Gastroesophageal sphincter (tissue), 4 donors: ENCODE results near the gene EIF3D. TPM values are rescaled to one million over a fixed set of nuclear protein-coding genes. Genes with fewer than 3 reads are reported as not detected.

Source experiments
- ATAC-seq: fragments of 150-250 bp; one replicate; pipeline ENCODE4 v1.9.1; 2016; ENCODE audit warnings: mild to moderate bottlenecking, moderate library complexity
- H3K27ac ChIP-seq, 4 donors: fragments of 200-600 bp; sonication (generic) in 3 of 4; 1 replicate in 3 of 4; 2 replicates in 1 of 4; pipeline ENCODE4 v1.5.1; 2016 to 2019
- H3K27me3 ChIP-seq: fragments of 200-600 bp; sonication (generic); one replicate; pipeline ENCODE4 v1.5.1; 2019
- H3K36me3 ChIP-seq, 2 donors: fragments of 200-600 bp; sonication (generic); one replicate each; pipeline ENCODE4 v1.5.1; 2019; ENCODE audit warnings: control low read depth in 1 of 2
- H3K4me1 ChIP-seq, 3 donors: fragments of 200-600 bp; sonication (generic); 1 replicate in 2 of 3; 2 replicates in 1 of 3; pipeline ENCODE4 v1.5.1; 2016 to 2019; ENCODE audit warnings: control low read depth in 2 of 3
- H3K4me3 ChIP-seq, 2 donors: fragments of 200-600 bp; sonication (generic); one replicate each; pipeline ENCODE4 v1.5.1; 2019; ENCODE audit warnings: mild to moderate bottlenecking in 1 of 2, moderate library complexity in 1 of 2
- H3K9me3 ChIP-seq, 3 donors: fragments of 200-600 bp; sonication (generic); one replicate each; pipeline ENCODE4 v1.5.1; 2017 to 2019; ENCODE audit warnings: control low read depth in 2 of 3
- EP300 ChIP-seq: sonication (generic); formaldehyde crosslinking; IDR thresholded peaks from one replicate; pipeline ENCODE4 v1.6.1; 2017; ENCODE audit warnings: antibody characterized with exemption, mild to moderate bottlenecking
- POLR2A ChIP-seq, 2 donors: fragments of 450-650 bp; IDR thresholded peaks; one replicate each; pipeline ENCODE4 v1.6.1; 2017; ENCODE audit warnings: antibody characterized with exemption in 2 of 2, mild to moderate bottlenecking in 2 of 2, moderate library complexity in 1 of 2
- POLR2AphosphoS5 ChIP-seq: sonication (generic); formaldehyde crosslinking; IDR thresholded peaks from one replicate; pipeline ENCODE4 v1.6.1; 2017; ENCODE audit warnings: antibody characterized with exemption
- whole genome bisulfite sequencing, 2 donors: methylation state at CpG; one replicate each; pipeline ENCODE4 v1.1.5; 2018; ENCODE audit warnings: low coverage in 1 of 2; 5-methylcytosine and 5-hydroxymethylcytosine counted together
- total RNA-seq, 4 donors: library from RNA; depleted of rRNA; stranded (reverse); fragments of >200 nt; gene quantifications; one replicate each; pipeline ENCODE4 v1.1.0, GENCODE V29; 2016
- TF ChIP-seq, protein P1 (sequence below), 4 experiments: fragments of 200-600 bp in 2 of 4; fragments of 450-650 bp in 2 of 4; sonication (generic) in 1 of 4; IDR thresholded peaks; one replicate each; pipeline ENCODE4 v1.5.1; 2017 to 2019; ENCODE audit warnings: antibody characterized with exemption in 4 of 4, mild to moderate bottlenecking in 2 of 4, moderate library complexity in 2 of 4

Gene EIF3D
- total RNA-seq, 4 donors from 2014 or later, result 244 to 309 (median 271) TPM

DNA sequence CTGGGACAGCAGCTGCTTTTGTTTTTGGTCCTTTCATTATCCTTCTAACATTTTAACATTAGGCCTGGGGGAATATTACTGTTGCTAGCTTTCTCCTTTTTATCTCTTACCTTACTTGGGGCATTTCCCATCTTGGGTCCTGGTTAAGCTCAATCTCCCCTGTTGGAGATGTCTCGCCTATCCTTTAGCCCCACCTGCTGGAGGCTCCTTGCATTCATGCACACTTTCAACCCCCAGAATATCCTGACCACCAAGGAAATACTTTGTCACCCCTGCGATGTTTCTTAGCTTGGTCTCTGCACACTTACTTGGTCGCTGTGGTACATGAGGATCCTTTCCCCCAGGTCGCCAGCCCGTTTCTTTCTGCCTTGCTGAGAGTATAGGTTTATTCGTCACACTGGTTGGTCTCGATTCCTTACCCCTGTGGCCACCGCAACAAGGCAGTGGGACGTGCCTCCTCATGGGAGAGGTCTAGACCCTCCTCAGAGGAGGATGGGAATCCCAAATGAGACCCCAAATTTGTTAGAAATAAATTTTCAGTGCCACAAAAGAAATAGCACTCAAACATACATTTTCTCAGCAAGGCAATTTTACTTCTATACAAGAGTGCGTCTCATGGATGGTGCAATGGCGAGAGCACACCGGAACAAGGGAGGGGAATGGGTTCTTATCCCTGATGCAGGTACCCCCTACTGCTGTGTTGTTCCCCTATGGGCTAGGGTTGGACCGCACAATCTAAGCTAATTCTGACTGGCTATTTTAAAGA is 42.2 kb downstream of the EIF3D start:
- no peak for ATAC-seq
- Histone ChIP-seq H3K27me3 (no peaks in the 10 kb centered on the region), H3K4me1 (peaks cover 0 to 8% (median 0%) of the 10 kb centered on the region in 3 donors), H3K4me3 (no peak overlapping the region), H3K9me3 (no peaks in the 10 kb centered on the region), H3K36me3 (peaks cover 0 to 31% of the 10 kb centered on the region in 2 donors), H3K27ac (no peak overlapping the region)
- WGBS, 2 donors, result 74 to 100% methylated on average over 3 to 11 of the region's 13 CpGs
- TF ChIP-seq POLR2AphosphoS5, result peak; percentile 66
- TF ChIP-seq EP300, result no peak
- no peak for TF ChIP-seq POLR2A (IDR thresholded peaks at IDR 0.05)
- TF ChIP-seq, protein P1, sequence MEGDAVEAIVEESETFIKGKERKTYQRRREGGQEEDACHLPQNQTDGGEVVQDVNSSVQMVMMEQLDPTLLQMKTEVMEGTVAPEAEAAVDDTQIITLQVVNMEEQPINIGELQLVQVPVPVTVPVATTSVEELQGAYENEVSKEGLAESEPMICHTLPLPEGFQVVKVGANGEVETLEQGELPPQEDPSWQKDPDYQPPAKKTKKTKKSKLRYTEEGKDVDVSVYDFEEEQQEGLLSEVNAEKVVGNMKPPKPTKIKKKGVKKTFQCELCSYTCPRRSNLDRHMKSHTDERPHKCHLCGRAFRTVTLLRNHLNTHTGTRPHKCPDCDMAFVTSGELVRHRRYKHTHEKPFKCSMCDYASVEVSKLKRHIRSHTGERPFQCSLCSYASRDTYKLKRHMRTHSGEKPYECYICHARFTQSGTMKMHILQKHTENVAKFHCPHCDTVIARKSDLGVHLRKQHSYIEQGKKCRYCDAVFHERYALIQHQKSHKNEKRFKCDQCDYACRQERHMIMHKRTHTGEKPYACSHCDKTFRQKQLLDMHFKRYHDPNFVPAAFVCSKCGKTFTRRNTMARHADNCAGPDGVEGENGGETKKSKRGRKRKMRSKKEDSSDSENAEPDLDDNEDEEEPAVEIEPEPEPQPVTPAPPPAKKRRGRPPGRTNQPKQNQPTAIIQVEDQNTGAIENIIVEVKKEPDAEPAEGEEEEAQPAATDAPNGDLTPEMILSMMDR (IDR thresholded peaks at IDR 0.05), result peak in 3 of 4 experiments; percentile 72 to 86 (median 75)

DNA sequence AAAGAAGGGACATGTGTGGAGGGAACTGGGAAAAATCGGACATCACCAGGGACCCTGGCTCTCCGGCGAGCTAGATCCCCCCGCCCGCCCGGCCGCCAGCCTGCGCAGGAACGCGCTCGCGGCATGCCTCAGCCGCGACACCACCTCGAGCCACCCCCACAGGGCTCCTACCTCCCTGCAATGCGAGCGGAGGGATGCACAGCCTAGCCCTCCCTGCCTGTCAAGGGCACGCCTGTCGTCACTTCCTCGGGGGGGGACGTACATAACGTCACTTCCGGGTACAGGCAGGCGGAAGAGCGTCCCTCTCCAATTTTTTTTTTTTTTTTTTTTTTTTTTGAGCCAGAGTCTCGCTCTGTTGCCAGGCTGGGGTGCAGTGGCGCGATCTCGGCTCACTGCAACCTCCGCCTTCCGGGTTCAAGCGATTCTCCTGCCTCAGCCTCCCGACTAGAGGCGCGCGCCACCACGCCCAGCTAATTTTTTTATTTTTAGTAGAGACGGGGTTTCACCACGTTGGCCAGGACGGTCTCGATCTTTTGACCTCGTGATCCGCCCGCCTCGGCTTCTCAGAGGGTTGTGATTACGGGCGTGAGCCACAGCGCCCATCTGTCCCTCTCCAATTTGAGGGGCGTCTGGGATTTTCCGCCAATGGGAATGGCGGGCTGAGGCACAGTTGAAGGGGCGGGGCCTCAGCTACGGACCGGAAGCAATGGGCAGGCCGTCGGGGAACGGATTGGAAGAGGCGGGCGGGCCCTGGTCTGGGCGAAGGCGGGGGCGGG is 47.4 kb downstream of the EIF3D start, which contains the start of gene TXN2:
TSS of gene TXN2 (minus strand) at position 248 of the 776 bp plus-strand sequence. CDS start 803 bp downstream, outside the sequence.
- TF ChIP-seq POLR2AphosphoS5 (peak; percentile 97), EP300 (no peak), POLR2A (IDR thresholded peaks at IDR 0.05) (peak; percentile 84 to 87)
- peak; percentile 94 for ATAC-seq
- H3K4me3 ChIP-seq, result peak within 1 kb of the TSS; percentile 66 to 79
- H3K27ac ChIP-seq, result peak within 1 kb of the TSS; percentile 91 to 98 (median 94)
- no peaks in the 10 kb centered on the region for H3K9me3 ChIP-seq
- no peaks in the 10 kb centered on the region for H3K27me3 ChIP-seq
- H3K4me1 ChIP-seq, result peaks cover 3 to 37% (median 8%) of the 10 kb centered on the region in 3 donors
- WGBS, 2 donors, result 1% methylated on average over 15 to 33 of the region's 62 CpGs
- H3K36me3 ChIP-seq, result peaks cover 0 to 34% of the 10 kb centered on the region in 2 donors

DNA sequence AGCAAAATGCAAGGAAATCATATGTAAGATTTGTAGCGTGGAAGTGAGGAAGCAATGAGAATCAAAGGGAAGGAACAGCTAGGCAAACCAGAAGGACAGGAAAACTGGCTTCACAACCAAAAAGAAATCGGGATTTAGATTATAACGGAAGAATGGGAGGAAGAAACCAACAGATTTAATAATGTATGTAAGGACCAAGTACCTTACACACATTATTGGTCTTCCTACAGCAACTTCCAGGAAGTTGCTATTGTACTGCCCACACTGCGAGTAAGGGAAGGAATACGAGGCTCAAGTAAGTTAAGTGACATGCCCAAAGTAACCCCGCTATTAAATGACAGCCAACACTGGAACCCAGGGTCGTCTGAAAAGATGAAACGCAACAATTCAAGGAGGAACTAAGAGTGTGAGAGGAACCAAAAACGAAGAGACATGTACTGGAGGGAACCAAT is 48.0 kb downstream of the EIF3D start:
- TF ChIP-seq, protein P1 (IDR thresholded peaks at IDR 0.05), result no peak
- TF ChIP-seq POLR2AphosphoS5 (no peak), EP300 (no peak), POLR2A (IDR thresholded peaks at IDR 0.05) (no peak)
- ATAC-seq, result no peak
- H3K4me3 ChIP-seq, result peak overlapping the region; percentile 66 to 79

DNA sequence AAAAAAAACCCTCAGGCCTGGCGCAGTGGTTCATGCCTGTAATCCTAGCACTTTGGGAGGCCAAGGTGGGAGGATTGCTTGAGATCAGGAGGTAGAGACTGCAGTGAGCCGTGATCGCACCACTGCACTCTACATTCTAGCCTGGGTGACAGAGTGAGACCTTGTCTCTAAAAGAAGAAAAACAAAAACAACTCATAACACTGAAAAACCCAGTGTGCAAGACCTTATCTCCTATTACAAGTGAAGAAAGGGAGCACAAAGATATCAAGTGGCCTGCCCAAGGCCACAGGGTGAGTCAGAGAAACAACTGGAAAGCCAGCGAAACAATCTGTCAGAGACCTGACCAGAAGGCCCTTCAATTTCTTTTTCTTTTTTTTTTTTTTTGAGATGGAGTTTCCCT is 50.0 kb downstream of the EIF3D start:
- Histone ChIP-seq H3K36me3 (peaks cover 0 to 60% of the 10 kb centered on the region in 2 donors), H3K27ac (peak overlapping the region in 2 of 4 donors; percentile 38 to 51), H3K4me1 (peaks cover 3 to 50% (median 8%) of the 10 kb centered on the region in 3 donors), H3K27me3 (no peaks in the 10 kb centered on the region), H3K4me3 (no peak overlapping the region), H3K9me3 (no peaks in the 10 kb centered on the region)
- no peak for ATAC-seq
- TF ChIP-seq EP300, result no peak
- TF ChIP-seq, protein P1 (IDR thresholded peaks at IDR 0.05), result no peak
- TF ChIP-seq POLR2A (IDR thresholded peaks at IDR 0.05), result no peak
- no peak for TF ChIP-seq POLR2AphosphoS5
- WGBS, 2 donors, result 95 to 96% methylated on average over 4 of the region's 4 CpGs

More for the DNA sequence above, 48.0 kb downstream of the EIF3D start:
- no peaks in the 10 kb centered on the region for H3K27me3 ChIP-seq
- 8 to 21% methylated on average over 9 of the region's 9 CpGs for WGBS, 2 donors
- H3K9me3 ChIP-seq, result no peaks in the 10 kb centered on the region
- H3K36me3 ChIP-seq, result peaks cover 0 to 40% of the 10 kb centered on the region in 2 donors
- H3K4me1 ChIP-seq, result peaks cover 3 to 37% (median 8%) of the 10 kb centered on the region in 3 donors
- H3K27ac ChIP-seq, result peak overlapping the region; percentile 91 to 98 (median 94)

DNA sequence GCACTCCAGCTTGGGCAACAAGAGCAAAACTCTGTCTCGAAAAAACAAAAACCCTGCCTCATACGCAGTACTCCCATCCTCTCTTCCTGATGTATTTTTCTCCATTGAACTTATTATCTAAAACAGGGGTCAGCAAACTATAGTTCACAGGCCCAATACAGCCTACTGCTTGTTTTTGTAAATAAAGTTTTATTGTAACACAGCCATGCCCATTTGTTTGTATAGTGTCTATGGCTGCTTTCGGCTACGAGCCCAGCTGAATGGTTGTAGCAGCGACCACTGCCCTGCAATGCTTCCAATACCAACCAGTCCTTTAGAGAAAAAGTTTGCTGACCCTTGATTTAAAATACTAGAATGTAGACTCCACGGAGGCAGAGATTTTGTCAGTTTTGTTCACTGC is 53.6 kb downstream of the EIF3D start:
- Histone ChIP-seq H3K27me3 (no peaks in the 10 kb centered on the region), H3K4me1 (peaks cover 0 to 67% (median 12%) of the 10 kb centered on the region in 3 donors), H3K4me3 (no peak overlapping the region), H3K36me3 (peaks cover 0 to 84% of the 10 kb centered on the region in 2 donors), H3K27ac (peak overlapping the region in 3 of 4 donors; percentile 87 to 95 (median 92)), H3K9me3 (no peaks in the 10 kb centered on the region)
- 90 to 98% methylated on average over 5 to 6 of the region's 6 CpGs for WGBS, 2 donors
- no peak for TF ChIP-seq POLR2A (IDR thresholded peaks at IDR 0.05)
- TF ChIP-seq EP300, result no peak
- ATAC-seq, result no peak
